IMR-90 (cell line): ENCODE data around the gene DNAJC22.

Source experiments
- BHLHE40 ChIP-seq: fragments of 150-350 bp; IDR thresholded peaks from 2 replicates; pipeline ENCODE4 v1.6.1; 2016; ENCODE audit warnings: mild to moderate bottlenecking, low read depth, low read length
- CTCF ChIP-seq: conservative IDR thresholded peaks from 2 replicates; pipeline ENCODE4 v1.5.1; 2012; ENCODE audit warnings: mild to moderate bottlenecking, low read depth, low read length, improper control_type of control experiment
- MAFK ChIP-seq: IDR thresholded peaks from 2 replicates; pipeline ENCODE4 v1.6.1; 2012; ENCODE audit warnings: low read depth, low read length, improper control_type of control experiment
- MAZ ChIP-seq: IDR thresholded peaks from 2 replicates; pipeline ENCODE4 v1.6.1; 2012; ENCODE audit warnings: low read depth, mild to moderate bottlenecking, low read length, improper control_type of control experiment, moderate library complexity, borderline replicate concordance
- POLR2A ChIP-seq: IDR thresholded peaks from 2 replicates; pipeline ENCODE4 v1.6.1; 2012; ENCODE audit warnings: mild to moderate bottlenecking, low read depth, low read length

GRCh38 chr12:49358483-49359141 is 11.9 kb downstream of the DNAJC22 start:
- TF ChIP-seq MAFK (no peak), POLR2A (no peak), CTCF (peak; percentile 79), MAZ (no peak), BHLHE40 (no peak)
